HG03097 (cell line): ENCODE data around the gene THOC2.
"Not testable (repeated sequence)": the region's sequence is repeated elsewhere in the genome, so short reads cannot be mapped to it uniquely, and the experiment has no call there.

Source experiments
- ATAC-seq: cut with Tn5 transposase; IDR thresholded peaks from one replicate; pipeline ENCODE4 v1.9.1; 2021; ENCODE audit not compliant: unreplicated experiment, low FRiP score

Gene THOC2

GRCh38 chrX:123675154-123675553 lies 57.7 kb downstream of the THOC2 start:
- ATAC-seq: no peak

- ATAC-seq: no peak
These were observed 59.0 kb downstream of the THOC2 start for GRCh38 chrX:123673813-123674212.

GRCh38 chrX:123665197-123665596 lies 67.7 kb downstream of the THOC2 start:
- ATAC-seq: no peak

- not testable (repeated sequence) for ATAC-seq
These were observed 68.2 kb downstream of the THOC2 start for GRCh38 chrX:123664467-123665167.

GRCh38 chrX:123663720-123664119 lies 69.1 kb downstream of the THOC2 start:
- not testable (repeated sequence) for ATAC-seq

GRCh38 chrX:123656507-123656906 lies 76.3 kb downstream of the THOC2 start:
- not testable (repeated sequence) for ATAC-seq

GRCh38 chrX:123648811-123649181 lies 84.1 kb downstream of the THOC2 start:
- not testable (repeated sequence) for ATAC-seq

- no peak for ATAC-seq
These were observed 84.6 kb downstream of the THOC2 start for GRCh38 chrX:123648028-123648810.

GRCh38 chrX:123647244-123647643 lies 85.6 kb downstream of the THOC2 start:
- ATAC-seq: no peak

GRCh38 chrX:123629502-123629901 lies 103.3 kb downstream of the THOC2 start:
- ATAC-seq: no peak

- no peak for ATAC-seq
These were observed 105.9 kb downstream of the THOC2 start for GRCh38 chrX:123626962-123627361.

- ATAC-seq: no peak
These were observed 106.9 kb downstream of the THOC2 start for GRCh38 chrX:123625952-123626351.

GRCh38 chrX:123625477-123625876 lies 107.4 kb downstream of the THOC2 start:
- ATAC-seq: no peak

GRCh38 chrX:123617007-123617406 lies 115.8 kb downstream of the THOC2 start:
- ATAC-seq: no peak

- ATAC-seq: no peak
These were observed 121.9 kb downstream of the THOC2 start for GRCh38 chrX:123610915-123611314.

- ATAC-seq: no peak
These were observed 125.0 kb downstream of the THOC2 start for GRCh38 chrX:123607806-123608205.

GRCh38 chrX:123607270-123607669 lies 125.6 kb downstream of the THOC2 start:
- no peak for ATAC-seq

- ATAC-seq: no peak
These were observed 129.4 kb downstream of the THOC2 start for GRCh38 chrX:123603491-123603890.

- no peak for ATAC-seq
These were observed 131.4 kb downstream of the THOC2 start for GRCh38 chrX:123601437-123601836.

- ATAC-seq: no peak
These were observed 132.7 kb downstream of the THOC2 start for GRCh38 chrX:123600181-123600580.

GRCh38 chrX:123590842-123591486 lies 141.9 kb downstream of the THOC2 start:
- ATAC-seq: no peak

GRCh38 chrX:123588723-123589122 lies 144.1 kb downstream of the THOC2 start:
- ATAC-seq: no peak
